Neural cell (in vitro differentiated cells): Measurements from ENCODE around the gene SH3GL2.

Experiments used
- CTCF ChIP-seq: fragments of 450-650 bp; IDR thresholded peaks from 2 replicates; pipeline ENCODE4 v1.5.1; 2014; ENCODE audit warnings: antibody characterized with exemption, mild to moderate bottlenecking, moderate library complexity; ENCODE audit not compliant: poor library complexity, severe bottlenecking
- EP300 ChIP-seq: fragments of 450-650 bp; conservative IDR thresholded peaks from 2 replicates; pipeline ENCODE4 v1.6.1; 2014; ENCODE audit warnings: antibody characterized with exemption, mild to moderate bottlenecking, moderate library complexity; ENCODE audit not compliant: poor library complexity, severe bottlenecking
- EZH2 ChIP-seq: fragments of 200-600, 300-800 bp; shearing (Covaris generic), sonication (generic); IDR thresholded peaks from 2 replicates; pipeline ENCODE4 v1.6.1; 2014; ENCODE audit warnings: antibody characterized with exemption, low read length, borderline replicate concordance, mild to moderate bottlenecking; ENCODE audit not compliant: insufficient read depth, poor library complexity, severe bottlenecking
- TAF1 ChIP-seq: IDR thresholded peaks from 2 replicates; pipeline ENCODE4 v1.6.1; 2012; ENCODE audit warnings: low read depth

- TF ChIP-seq CTCF (no peak), TAF1 (no peak), EZH2 (no peak), EP300 (no peak)
Observed at GRCh38 chr9:17623965-17624364, 45.1 kb downstream of the SH3GL2 start.
